Nephron (organoid): ENCODE data around the gene ZFP1.

Experiments used
- H3K27ac Mint-ChIP-seq, 3 experiments: 2 replicates each; pipeline ENCODE4 v1.8.0; 2020; ENCODE audit warnings: mixed read lengths in 3 of 3, mild to moderate bottlenecking in 2 of 3, moderate library complexity in 1 of 3
- H3K27me3 Mint-ChIP-seq: 2 replicates; pipeline ENCODE4 v1.8.0; 2021; ENCODE audit warnings: low read depth, mild to moderate bottlenecking, moderate library complexity, mixed read lengths
- H3K36me3 Mint-ChIP-seq: 2 replicates; pipeline ENCODE4 v1.8.0; 2020; ENCODE audit warnings: low read depth, mixed read lengths
- H3K4me1 Mint-ChIP-seq: 2 replicates; pipeline ENCODE4 v1.8.0; 2020; ENCODE audit warnings: mixed read lengths
- H3K4me3 Mint-ChIP-seq, 3 experiments: 2 replicates each; pipeline ENCODE4 v1.8.0; 2020; ENCODE audit warnings: mild to moderate bottlenecking in 3 of 3, mixed read lengths in 3 of 3, moderate library complexity in 2 of 3
- H3K9me3 Mint-ChIP-seq: 2 replicates; pipeline ENCODE4 v1.8.0; 2020; ENCODE audit warnings: mixed read lengths
- TF ChIP-seq, protein P1 (sequence below), 3 experiments: fragments of 200-600 bp; sonication (generic); IDR thresholded peaks; one replicate each; pipeline ENCODE4 v1.5.0; 2021; ENCODE audit warnings: antibody characterized with exemption in 3 of 3; ENCODE audit not compliant: unreplicated experiment in 3 of 3

Gene ZFP1

DNA sequence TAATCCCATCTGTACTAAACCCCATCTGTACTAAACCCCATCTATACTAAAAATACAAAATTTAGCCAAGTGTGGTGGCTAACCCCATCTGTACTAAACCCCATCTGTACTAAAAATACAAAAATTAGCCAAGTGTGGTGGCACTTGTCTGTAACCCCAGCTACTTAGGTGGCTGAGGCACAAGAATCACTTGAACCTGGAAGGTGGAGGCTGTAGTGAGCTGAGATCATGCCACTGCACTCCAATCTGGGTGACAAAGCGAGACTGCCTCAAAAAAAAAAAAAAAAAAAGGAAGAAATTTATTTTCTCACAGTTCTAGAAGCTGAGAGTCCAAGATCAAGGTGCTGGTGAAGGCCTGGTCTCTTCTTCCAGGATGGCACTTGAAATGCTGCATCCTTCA lies 12.1 kb downstream of the ZFP1 start:
- peaks cover 95% of the 10 kb centered on the region for H3K36me3 Mint-ChIP-seq
- peaks cover 69% of the 10 kb centered on the region for H3K9me3 Mint-ChIP-seq
- H3K27me3 Mint-ChIP-seq = peaks cover 3% of the 10 kb centered on the region
- TF ChIP-seq, protein P1, sequence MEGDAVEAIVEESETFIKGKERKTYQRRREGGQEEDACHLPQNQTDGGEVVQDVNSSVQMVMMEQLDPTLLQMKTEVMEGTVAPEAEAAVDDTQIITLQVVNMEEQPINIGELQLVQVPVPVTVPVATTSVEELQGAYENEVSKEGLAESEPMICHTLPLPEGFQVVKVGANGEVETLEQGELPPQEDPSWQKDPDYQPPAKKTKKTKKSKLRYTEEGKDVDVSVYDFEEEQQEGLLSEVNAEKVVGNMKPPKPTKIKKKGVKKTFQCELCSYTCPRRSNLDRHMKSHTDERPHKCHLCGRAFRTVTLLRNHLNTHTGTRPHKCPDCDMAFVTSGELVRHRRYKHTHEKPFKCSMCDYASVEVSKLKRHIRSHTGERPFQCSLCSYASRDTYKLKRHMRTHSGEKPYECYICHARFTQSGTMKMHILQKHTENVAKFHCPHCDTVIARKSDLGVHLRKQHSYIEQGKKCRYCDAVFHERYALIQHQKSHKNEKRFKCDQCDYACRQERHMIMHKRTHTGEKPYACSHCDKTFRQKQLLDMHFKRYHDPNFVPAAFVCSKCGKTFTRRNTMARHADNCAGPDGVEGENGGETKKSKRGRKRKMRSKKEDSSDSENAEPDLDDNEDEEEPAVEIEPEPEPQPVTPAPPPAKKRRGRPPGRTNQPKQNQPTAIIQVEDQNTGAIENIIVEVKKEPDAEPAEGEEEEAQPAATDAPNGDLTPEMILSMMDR (IDR thresholded peaks at IDR 0.05; ENCODE audit: unreplicated experiment in 3 of 3) = no peak
- no peak overlapping the region for H3K27ac Mint-ChIP-seq
- H3K4me1 Mint-ChIP-seq = no peaks in the 10 kb centered on the region
- no peak overlapping the region for H3K4me3 Mint-ChIP-seq

DNA sequence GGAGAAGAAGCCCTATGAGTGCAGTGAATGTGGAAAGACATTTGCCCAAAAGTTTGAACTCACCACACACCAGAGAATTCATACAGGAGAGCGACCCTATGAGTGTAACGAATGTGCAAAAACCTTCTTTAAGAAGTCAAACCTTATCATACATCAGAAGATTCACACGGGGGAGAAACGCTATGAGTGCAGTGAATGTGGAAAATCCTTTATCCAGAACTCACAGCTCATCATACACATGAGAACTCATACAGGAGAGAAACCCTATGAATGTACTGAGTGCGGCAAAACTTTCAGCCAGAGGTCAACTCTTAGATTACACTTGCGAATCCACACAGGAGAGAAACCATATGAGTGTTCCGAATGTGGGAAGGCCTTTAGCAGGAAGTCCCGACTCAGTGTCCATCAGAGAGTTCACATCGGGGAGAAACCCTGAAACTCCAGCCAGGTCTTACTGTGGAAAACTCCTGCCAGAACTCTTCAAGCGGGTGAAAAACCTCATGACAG lies 21.6 kb downstream of the ZFP1 start:
- Mint-ChIP-seq H3K27me3 (no peaks in the 10 kb centered on the region), H3K4me1 (no peaks in the 10 kb centered on the region), H3K36me3 (peaks cover 97% of the 10 kb centered on the region), H3K27ac (no peak overlapping the region), H3K4me3 (no peak overlapping the region), H3K9me3 (peaks cover 87% of the 10 kb centered on the region)
- TF ChIP-seq, protein P1 (IDR thresholded peaks at IDR 0.05; ENCODE audit: unreplicated experiment in 3 of 3) = no peak

DNA sequence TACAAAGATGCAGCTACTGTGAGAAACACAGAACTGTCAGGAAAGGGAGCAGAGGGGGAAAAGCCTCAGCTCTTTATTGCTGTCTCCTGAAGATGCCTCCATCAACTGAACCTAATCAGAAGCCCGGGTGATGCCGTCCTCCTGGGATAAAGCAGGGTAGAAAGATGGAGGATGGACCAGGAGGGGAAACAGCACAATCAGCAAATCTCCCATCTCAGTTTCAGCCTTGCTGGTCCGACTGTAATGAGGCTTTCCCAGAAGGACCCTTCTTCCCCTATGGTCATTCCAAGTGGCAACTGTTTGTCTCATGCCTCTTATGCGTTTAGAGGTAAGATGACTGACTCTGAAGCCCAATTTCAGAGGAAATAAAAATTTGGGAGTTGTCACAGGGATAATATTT lies 24.3 kb downstream of the ZFP1 start:
- Mint-ChIP-seq H3K9me3 (peaks cover 82% of the 10 kb centered on the region), H3K4me3 (no peak overlapping the region), H3K27ac (no peak overlapping the region), H3K4me1 (no peaks in the 10 kb centered on the region), H3K36me3 (peaks cover 82% of the 10 kb centered on the region), H3K27me3 (no peaks in the 10 kb centered on the region)
- TF ChIP-seq, protein P1 (IDR thresholded peaks at IDR 0.05; ENCODE audit: unreplicated experiment in 3 of 3) = no peak

DNA sequence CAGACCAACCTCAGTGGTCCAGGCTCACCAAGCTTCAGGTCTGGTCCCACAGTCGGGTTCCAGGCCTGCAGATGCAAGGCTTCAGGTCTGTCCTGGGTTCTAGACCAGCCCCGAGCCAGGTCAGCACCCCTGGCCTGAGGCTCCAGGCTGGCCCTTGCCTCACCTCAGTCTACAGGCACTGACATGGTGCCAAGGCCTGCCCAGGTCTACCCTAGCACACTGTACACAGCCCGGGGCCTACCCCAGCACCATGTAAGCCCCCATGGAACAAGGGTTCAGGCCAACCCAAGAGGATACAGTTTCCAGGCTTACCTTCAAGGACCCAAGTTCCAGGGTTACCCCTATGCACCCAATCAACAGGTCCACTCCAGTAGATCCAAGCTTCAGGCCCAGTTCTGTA lies 26.8 kb downstream of the ZFP1 start:
- H3K27me3 Mint-ChIP-seq = no peaks in the 10 kb centered on the region
- TF ChIP-seq, protein P1 (IDR thresholded peaks at IDR 0.05; ENCODE audit: unreplicated experiment in 3 of 3) = no peak
- no peak overlapping the region for H3K4me3 Mint-ChIP-seq
- peaks cover 61% of the 10 kb centered on the region for H3K36me3 Mint-ChIP-seq
- H3K9me3 Mint-ChIP-seq = peaks cover 73% of the 10 kb centered on the region
- H3K4me1 Mint-ChIP-seq = no peaks in the 10 kb centered on the region
- no peak overlapping the region for H3K27ac Mint-ChIP-seq

DNA sequence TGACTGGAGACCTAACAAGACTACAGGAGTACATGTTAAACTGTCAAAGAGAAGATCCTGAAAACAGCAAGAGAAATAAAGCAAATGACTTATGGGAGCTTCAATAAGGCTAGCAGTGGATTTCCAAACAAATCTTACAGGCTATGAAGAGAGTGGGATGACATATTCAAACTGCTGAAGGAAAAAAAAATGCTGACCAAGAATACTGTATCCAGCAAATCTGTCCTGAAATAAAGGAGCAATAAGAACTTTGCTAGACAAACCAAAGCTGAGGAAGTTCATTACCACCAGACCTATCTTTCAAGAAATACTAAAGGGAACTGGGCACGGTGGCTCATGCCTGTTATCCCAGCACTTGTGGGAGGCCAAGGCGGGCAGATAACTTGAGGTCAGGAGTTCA lies 28.6 kb downstream of the ZFP1 start:
- Mint-ChIP-seq H3K9me3 (peaks cover 63% of the 10 kb centered on the region), H3K36me3 (peaks cover 43% of the 10 kb centered on the region), H3K27me3 (no peaks in the 10 kb centered on the region), H3K4me1 (no peaks in the 10 kb centered on the region), H3K4me3 (no peak overlapping the region), H3K27ac (no peak overlapping the region)
- TF ChIP-seq, protein P1 (IDR thresholded peaks at IDR 0.05; ENCODE audit: unreplicated experiment in 3 of 3) = no peak

DNA sequence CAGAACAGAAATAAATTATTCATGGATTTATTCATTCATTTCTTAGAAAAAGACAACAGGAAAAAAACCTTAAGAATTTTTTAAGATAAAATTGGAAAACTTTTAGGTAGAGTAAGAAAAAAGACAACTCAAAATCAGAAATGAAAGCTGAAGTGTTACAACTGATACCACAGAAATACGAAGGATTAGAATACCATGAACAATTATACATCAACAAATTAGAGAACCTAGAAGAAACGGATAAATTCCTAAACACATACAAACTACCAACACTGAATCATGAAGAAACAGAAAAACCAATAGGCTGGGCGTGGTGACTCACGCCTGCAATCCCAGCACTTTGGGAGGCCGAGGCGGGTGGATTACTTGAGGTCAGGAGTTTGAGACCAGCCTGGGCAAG lies 30.9 kb downstream of the ZFP1 start:
- peaks cover 44% of the 10 kb centered on the region for H3K9me3 Mint-ChIP-seq
- H3K4me1 Mint-ChIP-seq = no peaks in the 10 kb centered on the region
- TF ChIP-seq, protein P1 (IDR thresholded peaks at IDR 0.05; ENCODE audit: unreplicated experiment in 3 of 3) = no peak
- H3K27me3 Mint-ChIP-seq = no peaks in the 10 kb centered on the region
- H3K4me3 Mint-ChIP-seq = no peak overlapping the region
- H3K27ac Mint-ChIP-seq = no peak overlapping the region
- H3K36me3 Mint-ChIP-seq = peaks cover 20% of the 10 kb centered on the region
